ENCODE measurements around the gene EIPR1. TPM values are rescaled to one million over a fixed set of nuclear protein-coding genes. Genes with fewer than 3 reads are reported as not detected.
A peak's percentile ranks its signal among the peaks of the same experiment; 100 is the strongest.
"Not testable (repeated sequence)": the region's sequence is repeated elsewhere in the genome, so short reads cannot be mapped to it uniquely, and the experiment has no call there.

Gene EIPR1
- total and polyA plus RNA-seq, 4 donors: 12.0 to 26.8 (median 23.4) TPM

- Histone ChIP-seq H3K27me3 (ENCODE audit: control insufficient read depth in 3 of 3, insufficient read depth in 3 of 3, low read length in 2 of 3) (no peaks in the 10 kb centered on the region), H3K9me3 (ENCODE audit: control insufficient read depth in 4 of 4, insufficient read depth in 3 of 4, low read length in 3 of 4) (peaks cover 0 to 4% (median 1%) of the 10 kb centered on the region in 4 donors), H3K4me3 (no peak overlapping the region), H3K9ac (ENCODE audit: insufficient read depth in 1 of 2, low read length in 2 of 2) (no peak overlapping the region), H3K27ac (ENCODE audit: low read depth in 1 of 2, low read length in 1 of 2) (no peak overlapping the region), H3K36me3 (ENCODE audit: control insufficient read depth in 4 of 4, insufficient read depth in 4 of 4, low read length in 4 of 4) (peaks cover 0 to 5% (median 0%) of the 10 kb centered on the region in 4 donors), H3K4me1 (ENCODE audit: control insufficient read depth in 5 of 5, insufficient read depth in 5 of 5, low read length in 5 of 5) (peaks cover 0 to 4% (median 0%) of the 10 kb centered on the region in 5 donors)
- ATAC-seq (ENCODE audit: insufficient read depth, low FRiP score): no peak
- no peak for DNase-seq
- TF ChIP-seq, protein P1, sequence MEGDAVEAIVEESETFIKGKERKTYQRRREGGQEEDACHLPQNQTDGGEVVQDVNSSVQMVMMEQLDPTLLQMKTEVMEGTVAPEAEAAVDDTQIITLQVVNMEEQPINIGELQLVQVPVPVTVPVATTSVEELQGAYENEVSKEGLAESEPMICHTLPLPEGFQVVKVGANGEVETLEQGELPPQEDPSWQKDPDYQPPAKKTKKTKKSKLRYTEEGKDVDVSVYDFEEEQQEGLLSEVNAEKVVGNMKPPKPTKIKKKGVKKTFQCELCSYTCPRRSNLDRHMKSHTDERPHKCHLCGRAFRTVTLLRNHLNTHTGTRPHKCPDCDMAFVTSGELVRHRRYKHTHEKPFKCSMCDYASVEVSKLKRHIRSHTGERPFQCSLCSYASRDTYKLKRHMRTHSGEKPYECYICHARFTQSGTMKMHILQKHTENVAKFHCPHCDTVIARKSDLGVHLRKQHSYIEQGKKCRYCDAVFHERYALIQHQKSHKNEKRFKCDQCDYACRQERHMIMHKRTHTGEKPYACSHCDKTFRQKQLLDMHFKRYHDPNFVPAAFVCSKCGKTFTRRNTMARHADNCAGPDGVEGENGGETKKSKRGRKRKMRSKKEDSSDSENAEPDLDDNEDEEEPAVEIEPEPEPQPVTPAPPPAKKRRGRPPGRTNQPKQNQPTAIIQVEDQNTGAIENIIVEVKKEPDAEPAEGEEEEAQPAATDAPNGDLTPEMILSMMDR (IDR thresholded peaks at IDR 0.05; ENCODE audit: control extremely low read depth, extremely low read depth): no peak
- WGBS, 2 donors: 92 to 95% methylated on average over 24 of the region's 24 CpGs
Measured at GRCh38 chr2:3181416-3182010, 196.1 kb downstream of the EIPR1 start.

DNA sequence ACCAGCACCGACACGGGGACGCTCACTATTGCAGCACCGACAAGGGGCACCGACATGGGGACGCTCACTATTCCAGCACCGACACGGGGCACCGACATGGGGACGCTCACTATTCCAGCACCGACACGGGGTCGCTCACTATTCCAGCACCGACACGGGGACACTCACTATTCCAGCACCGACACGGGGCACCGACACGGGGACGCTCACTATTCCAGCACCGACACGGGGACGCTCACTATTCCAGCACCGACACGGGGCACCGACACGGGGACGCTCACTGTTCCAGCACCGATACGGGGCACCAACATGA is 196.8 kb downstream of the EIPR1 start:
- not testable (repeated sequence) for H3K27me3 ChIP-seq (ENCODE audit: control insufficient read depth in 3 of 3, insufficient read depth in 3 of 3, low read length in 2 of 3); H3K36me3 ChIP-seq (ENCODE audit: control insufficient read depth in 4 of 4, insufficient read depth in 4 of 4, low read length in 4 of 4); H3K9ac ChIP-seq (ENCODE audit: insufficient read depth in 1 of 2, low read length in 2 of 2); ATAC-seq (ENCODE audit: insufficient read depth, low FRiP score); DNase-seq; H3K9me3 ChIP-seq (ENCODE audit: control insufficient read depth in 4 of 4, insufficient read depth in 3 of 4, low read length in 3 of 4); H3K4me3 ChIP-seq; H3K4me1 ChIP-seq (ENCODE audit: control insufficient read depth in 5 of 5, insufficient read depth in 5 of 5, low read length in 5 of 5); H3K27ac ChIP-seq (ENCODE audit: low read depth in 1 of 2, low read length in 1 of 2)
- 76 to 84% methylated on average over 30 of the region's 30 CpGs for WGBS, 2 donors

DNA sequence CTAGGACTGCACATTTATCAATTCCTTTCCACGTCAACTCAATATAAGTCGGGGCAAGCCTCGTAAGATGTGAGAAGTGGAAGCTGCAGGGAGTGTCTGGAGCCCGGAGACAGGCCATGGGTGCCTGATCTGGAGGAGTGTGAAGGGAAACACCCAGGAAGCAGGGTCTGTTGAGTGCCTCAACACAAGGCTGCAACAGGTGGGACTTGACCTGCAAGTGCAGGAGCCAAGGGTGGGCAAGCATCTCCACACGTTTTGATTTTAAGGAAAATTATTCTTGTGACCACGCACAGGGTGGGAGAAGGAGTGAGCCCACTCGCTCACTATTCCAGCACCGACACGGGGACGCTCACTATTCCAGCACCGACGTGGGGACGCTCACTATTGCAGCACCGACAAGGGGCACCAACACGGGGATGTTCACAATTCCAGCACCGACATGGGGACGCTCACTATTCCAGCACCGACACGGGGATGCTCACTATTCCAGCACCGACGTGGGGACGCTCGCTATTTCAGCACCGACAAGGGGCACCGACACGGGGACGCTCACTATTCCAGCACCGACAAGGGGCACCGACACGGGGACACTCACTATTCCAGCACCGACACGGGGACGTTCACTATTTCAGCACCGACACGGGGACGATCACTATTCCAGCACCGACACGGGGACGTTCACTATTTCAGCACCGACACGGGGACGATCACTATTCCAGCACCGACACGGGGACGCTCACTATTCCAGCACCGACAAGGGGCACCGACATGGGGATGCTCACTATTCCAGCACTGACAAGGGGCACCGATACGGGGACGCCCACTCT is 197.3 kb downstream of the EIPR1 start:
- TF ChIP-seq, protein P1 (IDR thresholded peaks at IDR 0.05; ENCODE audit: control extremely low read depth, extremely low read depth): no peak
- no peak overlapping the region for H3K9ac ChIP-seq (ENCODE audit: insufficient read depth in 1 of 2, low read length in 2 of 2)
- no peak overlapping the region for H3K27ac ChIP-seq (ENCODE audit: low read depth in 1 of 2, low read length in 1 of 2)
- no peak for DNase-seq
- peaks cover 0 to 4% (median 1%) of the 10 kb centered on the region in 4 donors for H3K9me3 ChIP-seq (ENCODE audit: control insufficient read depth in 4 of 4, insufficient read depth in 3 of 4, low read length in 3 of 4)
- H3K27me3 ChIP-seq (ENCODE audit: control insufficient read depth in 3 of 3, insufficient read depth in 3 of 3, low read length in 2 of 3): no peaks in the 10 kb centered on the region
- H3K36me3 ChIP-seq (ENCODE audit: control insufficient read depth in 4 of 4, insufficient read depth in 4 of 4, low read length in 4 of 4): peaks cover 0 to 2% (median 0%) of the 10 kb centered on the region in 4 donors
- H3K4me3 ChIP-seq: no peak overlapping the region
- H3K4me1 ChIP-seq (ENCODE audit: control insufficient read depth in 5 of 5, insufficient read depth in 5 of 5, low read length in 5 of 5): peaks cover 0 to 4% (median 0%) of the 10 kb centered on the region in 5 donors
- peak; percentile 17 for ATAC-seq (ENCODE audit: insufficient read depth, low FRiP score)
- WGBS, 2 donors: 86 to 87% methylated on average over 50 of the region's 50 CpGs

DNA sequence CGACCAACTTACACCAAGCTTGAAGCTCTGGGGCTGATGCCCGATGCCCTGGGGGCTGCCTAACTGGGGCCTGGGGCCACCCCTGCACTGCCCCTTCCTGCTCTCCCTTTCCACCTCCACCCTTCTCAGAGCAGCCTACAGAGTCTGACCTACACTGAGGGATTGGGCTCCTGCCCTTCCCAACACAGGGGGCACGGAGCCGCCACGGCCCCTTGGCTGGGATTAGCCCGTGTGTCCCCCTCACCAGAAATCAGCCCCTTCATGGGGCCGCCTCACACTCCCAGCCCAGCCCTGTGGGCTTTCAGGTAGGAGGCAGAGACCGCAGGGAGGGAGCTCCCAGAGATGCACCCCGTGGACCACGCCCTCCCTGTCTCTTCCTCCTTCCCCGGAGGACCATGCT is 198.0 kb downstream of the EIPR1 start:
- Histone ChIP-seq H3K9ac (ENCODE audit: insufficient read depth in 1 of 2, low read length in 2 of 2) (no peak overlapping the region), H3K4me3 (no peak overlapping the region), H3K4me1 (ENCODE audit: control insufficient read depth in 5 of 5, insufficient read depth in 5 of 5, low read length in 5 of 5) (peaks cover 0 to 4% (median 0%) of the 10 kb centered on the region in 5 donors), H3K36me3 (ENCODE audit: control insufficient read depth in 4 of 4, insufficient read depth in 4 of 4, low read length in 4 of 4) (peaks cover 0 to 2% (median 0%) of the 10 kb centered on the region in 4 donors), H3K27me3 (ENCODE audit: control insufficient read depth in 3 of 3, insufficient read depth in 3 of 3, low read length in 2 of 3) (no peaks in the 10 kb centered on the region), H3K9me3 (ENCODE audit: control insufficient read depth in 4 of 4, insufficient read depth in 3 of 4, low read length in 3 of 4) (peaks cover 0 to 4% (median 1%) of the 10 kb centered on the region in 4 donors), H3K27ac (ENCODE audit: low read depth in 1 of 2, low read length in 1 of 2) (no peak overlapping the region)
- TF ChIP-seq, protein P1 (IDR thresholded peaks at IDR 0.05; ENCODE audit: control extremely low read depth, extremely low read depth): no peak
- ATAC-seq (ENCODE audit: insufficient read depth, low FRiP score) (no peak), DNase-seq (no peak)
- WGBS, 2 donors: 93 to 96% methylated on average over 11 of the region's 11 CpGs
